B cell (primary cell): Measurements from ENCODE around the gene MRC2.

Source experiments
- CTCF ChIP-seq: fragments of 200-600 bp; IDR thresholded peaks from one replicate; pipeline ENCODE4 v1.8.0; 2022; ENCODE audit warnings: antibody characterized with exemption, mild to moderate bottlenecking
- EZH2 ChIP-seq: IDR thresholded peaks from 2 replicates; pipeline ENCODE4 v1.6.1; 2012; ENCODE audit warnings: borderline replicate concordance, low read depth, mild to moderate bottlenecking, moderate library complexity, low read length; ENCODE audit not compliant: insufficient read depth, poor library complexity, severe bottlenecking

GRCh38 chr17:62666801-62667591, 39.5 kb downstream of the MRC2 start:
- TF ChIP-seq CTCF (no peak), EZH2 (no peak)
